Central memory CD4-positive, alpha-beta T cell (primary cell): ENCODE measurements around the gene ABTB1.
"Not testable (repeated sequence)": the region's sequence is repeated elsewhere in the genome, so short reads cannot be mapped to it uniquely, and the experiment has no call there.

Experiments
- DNase-seq: peaks from one replicate; pipeline ENCODE4 v3.0.0; 2022

The ABTB1 gene

DNA sequence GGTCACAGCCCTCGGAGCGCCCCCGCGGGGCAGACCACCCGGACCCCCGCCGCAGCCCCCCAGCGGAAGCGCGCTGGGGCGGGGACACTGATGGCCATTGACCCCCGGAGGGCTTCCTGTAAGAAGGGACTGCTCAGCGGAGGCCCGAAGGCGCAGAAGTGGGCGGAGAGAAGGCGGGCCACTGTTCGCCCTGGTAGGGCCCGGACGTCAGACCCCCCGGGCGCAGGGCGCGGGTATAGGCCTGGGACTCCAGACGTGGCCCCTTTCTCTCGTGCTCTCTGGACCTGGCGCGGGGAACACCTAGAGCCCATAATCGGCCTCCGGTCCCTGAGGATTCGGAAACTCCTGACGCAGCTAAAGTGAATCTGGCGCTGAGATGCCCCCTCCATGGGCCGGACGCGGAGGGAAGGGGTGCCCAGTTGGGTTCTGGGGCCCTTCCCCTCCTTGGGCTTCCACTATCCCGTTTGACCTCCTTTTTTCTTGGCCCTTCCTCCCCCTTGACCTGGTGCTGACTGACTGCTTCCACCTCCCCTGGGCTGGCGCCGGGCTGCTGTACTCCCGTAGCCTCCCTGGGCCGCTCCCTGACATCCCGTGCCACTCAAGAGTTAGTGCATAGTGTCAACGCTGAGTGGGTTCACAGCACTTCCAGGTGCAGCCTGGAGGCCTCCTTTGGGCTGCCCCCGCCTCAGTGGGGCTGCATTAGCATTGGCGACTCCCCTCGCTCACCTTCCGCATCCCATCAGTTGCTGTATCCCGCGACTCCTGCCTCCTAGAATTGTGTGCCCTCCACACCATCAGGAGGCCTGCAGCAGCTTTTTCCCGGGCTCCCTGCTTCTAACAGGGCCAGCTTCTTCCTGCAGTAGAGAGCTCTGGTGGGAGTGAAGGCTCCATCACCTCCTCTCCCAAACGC, 694 bp downstream of the ABTB1 start:
- peak; percentile 48 for DNase-seq

DNA sequence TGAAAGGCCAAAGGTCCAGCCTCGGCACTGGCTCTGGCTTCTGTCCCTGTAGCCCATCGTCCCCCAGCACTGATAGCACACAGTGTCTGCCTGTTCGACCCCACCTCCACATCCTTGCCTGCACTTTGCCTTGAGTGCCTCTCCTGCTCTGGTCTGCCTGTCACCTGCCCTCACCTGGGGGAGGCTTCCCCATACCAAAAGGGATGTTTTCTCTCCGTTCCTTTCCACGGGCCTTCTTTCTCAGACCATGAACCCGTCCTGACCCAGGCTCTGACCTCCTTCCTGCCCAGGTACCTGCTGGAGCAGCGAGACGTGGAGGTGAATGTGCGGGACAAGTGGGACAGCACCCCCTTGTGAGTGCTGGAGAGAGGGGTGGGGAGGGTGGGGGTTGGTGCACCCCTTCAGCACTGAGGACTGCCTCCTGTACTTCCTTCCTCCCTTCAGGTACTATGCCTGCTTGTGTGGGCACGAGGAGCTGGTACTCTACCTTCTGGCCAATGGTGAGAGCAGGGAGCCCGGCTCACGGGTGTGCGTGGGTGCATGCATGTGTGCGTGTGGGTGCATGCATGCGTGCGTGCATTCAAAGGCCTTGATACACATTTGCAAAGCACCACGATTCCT, 1.5 kb downstream of the ABTB1 start:
- DNase-seq, result no peak

DNA sequence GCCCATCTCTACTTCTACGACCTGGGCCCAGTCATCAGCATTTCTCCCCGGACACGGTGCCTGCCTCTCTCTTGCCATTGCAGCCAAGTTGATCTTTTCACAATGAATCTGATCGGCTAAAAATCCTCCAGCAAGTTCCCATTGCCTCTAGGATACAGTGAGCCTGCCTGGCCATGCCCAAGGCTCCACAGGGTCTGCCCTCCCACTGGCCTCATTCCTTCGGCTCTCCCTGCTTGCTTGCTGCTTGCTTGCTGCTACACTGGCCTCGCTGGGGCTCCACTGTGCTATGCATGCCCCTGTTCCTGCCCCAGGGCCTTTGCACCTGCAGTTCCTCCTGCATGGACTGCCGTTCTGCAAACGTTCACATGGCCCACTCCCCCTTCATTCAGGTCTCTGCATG, 2.0 kb downstream of the ABTB1 start:
- DNase-seq, result no peak

GRCh38 chr3:127675651-127676391, 3.1 kb downstream of the ABTB1 start:
- no peak for DNase-seq

DNA sequence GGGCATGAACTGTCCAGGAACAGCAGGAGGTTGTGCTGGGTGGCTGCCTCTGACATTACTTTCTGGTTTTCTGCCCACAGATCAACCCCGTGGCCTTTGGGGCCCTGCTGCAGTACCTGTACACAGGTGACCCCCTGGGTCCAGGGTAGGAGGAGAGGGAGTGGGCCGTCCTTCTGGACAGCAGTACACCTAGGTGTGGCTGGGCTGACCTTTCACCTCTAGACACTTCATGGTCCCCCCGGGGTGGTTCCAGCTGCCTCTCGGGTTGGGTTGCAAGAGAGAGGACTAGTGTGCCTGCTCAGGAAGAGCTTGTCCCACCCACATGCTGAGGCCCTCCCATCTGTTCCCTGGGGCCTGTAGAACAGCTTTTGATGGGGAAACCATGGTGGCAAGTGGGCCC, 3.7 kb downstream of the ABTB1 start:
- DNase-seq, result no peak

DNA sequence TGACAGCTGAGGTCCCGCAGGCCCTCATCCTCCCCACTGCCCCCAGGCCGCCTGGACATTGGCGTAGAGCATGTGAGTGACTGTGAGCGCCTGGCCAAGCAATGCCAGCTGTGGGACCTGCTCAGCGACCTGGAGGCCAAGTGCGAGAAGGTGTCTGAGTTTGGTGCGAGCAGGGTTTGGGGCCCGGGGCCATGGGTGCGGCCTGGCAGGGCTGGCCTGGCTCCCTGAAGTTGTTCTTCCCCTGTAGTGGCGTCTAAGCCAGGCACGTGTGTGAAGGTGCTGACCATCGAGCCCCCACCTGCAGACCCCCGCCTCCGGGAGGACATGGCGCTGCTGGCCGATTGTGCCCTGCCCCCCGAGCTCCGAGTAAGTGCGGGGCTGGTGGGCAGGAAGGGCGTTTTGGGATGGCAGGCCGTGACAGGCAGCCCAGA, 4.2 kb downstream of the ABTB1 start:
- DNase-seq, result no peak

- no peak for DNase-seq
Observed at GRCh38 chr3:127677541-127678314, 5.0 kb downstream of the ABTB1 start.

- DNase-seq, result no peak
Observed at GRCh38 chr3:127678315-127678599, 5.5 kb downstream of the ABTB1 start.

- DNase-seq, result no peak
Observed at GRCh38 chr3:127678611-127679533, 6.1 kb downstream of the ABTB1 start.

DNA sequence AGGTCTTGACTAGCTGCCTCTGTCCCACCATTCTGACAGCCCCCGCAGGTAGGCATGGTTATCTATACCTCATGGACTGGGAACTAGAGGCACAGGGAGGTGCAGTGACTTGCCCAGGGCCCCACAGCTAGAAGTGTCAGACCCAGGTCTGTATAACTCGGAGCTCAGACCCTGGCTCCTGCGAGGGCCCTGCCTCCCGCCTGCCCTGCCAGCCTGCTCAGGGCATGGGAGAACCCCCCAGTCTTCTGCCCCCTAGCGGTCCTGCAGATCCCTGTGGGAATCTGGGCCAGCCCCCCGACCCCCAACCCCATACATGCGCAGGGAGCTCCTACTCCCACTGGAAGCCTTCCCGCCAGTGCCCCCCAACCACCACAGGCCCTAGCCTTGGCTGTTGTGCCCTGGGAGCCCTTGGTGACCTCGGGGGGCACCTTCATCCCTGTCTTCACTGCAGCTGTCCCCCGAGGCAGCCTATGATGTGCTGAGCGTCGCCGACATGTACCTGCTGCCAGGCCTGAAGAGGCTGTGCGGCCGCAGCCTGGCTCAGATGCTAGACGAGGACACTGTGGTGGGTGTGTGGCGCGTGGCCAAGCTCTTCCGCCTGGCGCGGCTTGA, 6.9 kb downstream of the ABTB1 start:
- DNase-seq, result no peak

- DNase-seq, result no peak
Observed at GRCh38 chr3:127680146-127680661, 7.5 kb downstream of the ABTB1 start.

- DNase-seq, result no peak
Observed at GRCh38 chr3:127680798-127681221, 8.1 kb downstream of the ABTB1 start.

GRCh38 chr3:127682175-127682554, 9.4 kb downstream of the ABTB1 start:
- DNase-seq, result not testable (repeated sequence)

- DNase-seq, result no peak
Observed at GRCh38 chr3:127682561-127682960, 9.8 kb downstream of the ABTB1 start.

GRCh38 chr3:127684871-127685707, 12.3 kb downstream of the ABTB1 start:
- no peak for DNase-seq

DNA sequence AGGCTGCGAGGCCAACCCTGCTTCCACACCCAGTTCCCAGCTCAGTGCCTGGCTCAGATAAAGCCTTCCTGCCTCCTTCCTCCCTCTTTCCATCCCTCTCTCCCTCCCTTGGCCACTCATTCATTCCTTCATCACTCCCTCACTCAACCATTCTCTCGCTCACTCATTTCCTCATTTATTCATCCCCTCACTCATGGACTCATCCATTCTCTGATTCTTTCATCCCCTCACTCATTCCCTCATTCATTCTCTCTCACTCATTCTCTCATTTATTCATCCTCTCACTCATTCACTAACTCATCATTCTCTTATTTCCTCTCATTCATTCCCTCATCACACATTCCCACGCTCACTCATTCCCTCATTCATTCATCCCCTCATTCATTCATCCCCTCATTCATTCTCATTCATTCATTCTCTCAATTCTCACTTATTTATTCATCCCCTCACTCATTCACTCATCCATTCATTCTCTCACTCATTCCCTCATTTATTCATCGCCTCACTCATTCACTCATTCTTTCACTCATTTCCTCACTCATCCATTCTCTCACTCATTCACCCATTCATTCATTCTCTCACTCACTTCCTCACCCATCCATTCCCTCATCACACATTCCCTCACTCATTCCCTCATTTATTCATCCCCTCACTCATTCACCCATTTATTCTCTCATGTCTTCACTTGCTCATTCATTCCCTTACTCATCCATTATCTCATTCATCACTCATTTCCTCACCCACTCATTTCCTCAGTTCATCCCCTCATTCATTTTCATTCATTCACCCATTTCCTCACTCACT, 13.2 kb downstream of the ABTB1 start:
- DNase-seq, result no peak

- no peak for DNase-seq
Observed at GRCh38 chr3:127686512-127686894, 13.8 kb downstream of the ABTB1 start.

GRCh38 chr3:127687228-127687737, 14.5 kb downstream of the ABTB1 start:
- DNase-seq, result no peak

DNA sequence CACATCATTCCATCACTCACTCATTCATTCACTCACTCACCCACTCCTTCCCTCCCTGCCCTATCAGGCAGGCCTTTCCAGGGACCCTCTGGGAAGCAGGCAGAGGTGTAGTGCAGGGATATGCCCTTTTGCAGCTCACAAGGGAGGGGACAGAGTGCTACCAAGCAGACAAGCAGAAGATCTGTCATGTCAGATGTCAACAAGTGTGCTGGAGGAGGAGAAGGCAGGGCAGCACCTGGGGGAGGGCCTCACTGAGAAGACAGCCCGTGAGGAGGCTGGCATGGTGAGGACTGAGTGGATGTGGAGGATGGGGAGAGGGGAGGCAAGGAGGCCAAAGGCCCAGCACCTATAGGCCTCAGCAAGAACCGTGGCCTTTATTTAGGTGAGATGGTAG, 15.3 kb downstream of the ABTB1 start:
- no peak for DNase-seq
